ENCODE measurements around the gene UBL7.
"Not testable (repeated sequence)": the region's sequence is repeated elsewhere in the genome, so short reads cannot be mapped to it uniquely, and the experiment has no call there.

UBL7 gene, protein sequence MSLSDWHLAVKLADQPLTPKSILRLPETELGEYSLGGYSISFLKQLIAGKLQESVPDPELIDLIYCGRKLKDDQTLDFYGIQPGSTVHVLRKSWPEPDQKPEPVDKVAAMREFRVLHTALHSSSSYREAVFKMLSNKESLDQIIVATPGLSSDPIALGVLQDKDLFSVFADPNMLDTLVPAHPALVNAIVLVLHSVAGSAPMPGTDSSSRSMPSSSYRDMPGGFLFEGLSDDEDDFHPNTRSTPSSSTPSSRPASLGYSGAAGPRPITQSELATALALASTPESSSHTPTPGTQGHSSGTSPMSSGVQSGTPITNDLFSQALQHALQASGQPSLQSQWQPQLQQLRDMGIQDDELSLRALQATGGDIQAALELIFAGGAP

DNA sequence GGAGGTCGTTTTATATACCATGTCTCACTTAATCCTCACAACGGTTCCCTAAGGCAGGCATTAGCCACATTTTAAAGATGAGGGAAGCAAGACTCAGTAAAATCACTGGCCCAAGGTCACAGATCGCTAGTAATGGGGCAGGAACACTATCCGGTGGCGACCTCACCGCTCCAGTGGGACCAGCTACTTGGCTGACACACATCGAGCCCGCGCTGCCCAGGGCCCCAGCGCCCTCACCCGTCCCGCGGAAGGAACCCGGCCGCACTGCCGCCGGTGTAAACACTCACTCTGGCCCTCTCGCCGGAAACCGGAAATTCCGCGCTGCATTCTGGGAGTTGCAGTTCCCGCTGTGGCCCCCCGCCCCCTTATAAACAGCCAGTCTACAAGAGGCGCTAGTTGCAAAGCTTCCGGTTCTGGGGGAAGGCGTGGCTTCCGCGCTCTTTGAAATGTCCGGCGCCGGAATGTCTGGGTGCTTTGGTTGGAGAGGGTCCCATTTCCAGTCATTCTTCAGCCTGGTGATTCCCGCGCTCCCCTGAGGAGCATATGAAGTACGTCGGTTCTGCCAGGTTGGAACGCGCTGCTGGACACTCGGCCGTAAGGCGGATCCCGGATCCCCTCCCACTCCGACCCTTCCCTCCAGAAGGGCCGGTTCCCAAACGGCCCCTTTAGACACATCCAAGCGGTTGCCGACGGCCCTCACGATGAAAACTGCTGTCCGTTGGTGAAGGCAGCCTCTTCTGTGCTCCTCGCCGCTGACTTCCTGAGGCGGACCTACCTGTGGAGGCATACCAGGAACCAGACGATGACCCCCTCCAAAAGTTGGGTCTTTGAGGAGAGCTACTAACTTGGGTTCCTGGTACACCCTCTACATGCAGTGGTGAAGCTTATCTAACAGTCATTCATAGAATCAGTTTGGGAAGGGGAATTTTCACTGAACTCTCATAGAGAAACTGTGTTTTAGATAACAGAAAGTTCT is at the start of gene UBL7:
UBL7 (minus strand) TSS at position 290 of the 976 bp plus-strand sequence. CDS start 2,293 bp downstream, outside the sequence.
- DNase-seq (ENCODE audit: low read depth), result peak; percentile 95

DNA sequence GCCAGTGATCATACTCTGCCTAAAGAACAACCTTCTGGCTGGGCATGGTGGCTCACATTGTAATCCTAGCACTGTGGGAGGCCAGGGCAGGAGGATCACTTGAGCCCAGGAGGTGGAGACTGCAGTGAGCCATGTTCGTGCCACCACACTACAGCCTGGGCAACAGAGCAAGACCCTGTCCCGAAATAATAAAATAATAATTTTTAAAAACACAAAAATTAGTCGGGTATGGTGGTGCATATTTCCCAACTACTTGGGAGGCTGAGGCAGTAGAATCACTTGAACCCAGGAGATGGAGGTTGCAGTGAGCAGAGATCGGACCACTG is 45.5 kb upstream of the UBL7 start:
- no peak for DNase-seq (ENCODE audit: low read depth)

DNA sequence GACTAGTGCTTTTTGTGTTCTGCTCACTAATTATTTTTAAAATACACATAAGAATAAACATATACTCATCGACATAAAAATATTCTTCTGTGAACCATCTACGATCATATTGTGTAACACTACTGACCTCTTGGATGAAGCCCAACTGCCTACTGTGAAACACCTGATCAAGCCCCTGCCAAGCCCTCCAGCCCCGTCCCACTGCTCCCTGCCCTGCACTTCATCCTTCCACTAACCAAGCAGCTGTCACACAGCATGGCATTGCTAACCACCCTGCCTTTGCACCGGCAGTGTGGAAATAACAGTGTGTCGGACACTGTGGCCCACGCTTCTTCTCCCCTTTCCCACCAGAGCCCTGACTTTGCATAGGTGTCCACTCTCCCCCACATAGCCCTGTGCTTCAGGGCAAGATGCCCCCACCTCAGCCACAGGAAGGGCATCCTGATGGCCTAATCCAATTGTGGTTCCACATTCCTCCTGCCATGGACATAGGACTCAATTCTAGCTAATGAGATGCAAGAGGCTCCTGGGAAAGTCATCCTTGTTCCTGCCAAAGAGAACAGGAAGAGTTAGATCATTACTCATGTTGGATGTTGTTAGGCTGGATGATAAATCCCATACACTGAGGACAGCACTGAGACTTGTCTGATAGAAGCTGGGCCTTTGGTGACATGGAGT is 45.0 kb upstream of the UBL7 start:
- no peak for DNase-seq (ENCODE audit: low read depth)

GRCh38 chr15:74504836-74505235 is 43.9 kb upstream of the UBL7 start:
- no peak for DNase-seq (ENCODE audit: low read depth)

DNA sequence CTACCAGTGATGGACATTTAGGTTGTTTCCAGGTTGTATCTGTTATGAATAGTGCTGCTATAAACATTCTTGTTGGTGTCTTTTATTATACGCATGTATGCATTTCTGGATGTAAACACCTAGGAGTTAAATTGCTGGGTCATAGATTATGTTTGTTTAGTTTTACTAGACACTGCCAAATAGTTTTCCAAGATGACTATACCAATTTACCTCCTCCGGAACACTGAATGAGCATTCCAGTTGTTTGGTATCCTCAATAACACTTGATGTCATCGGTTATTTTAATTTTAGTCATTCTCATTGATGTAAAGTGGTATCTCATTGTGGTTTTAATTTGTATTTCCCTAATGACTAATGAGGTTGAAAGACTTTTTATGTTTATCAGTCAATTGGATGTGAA is 43.5 kb upstream of the UBL7 start:
- DNase-seq (ENCODE audit: low read depth), result peak; percentile 36

DNA sequence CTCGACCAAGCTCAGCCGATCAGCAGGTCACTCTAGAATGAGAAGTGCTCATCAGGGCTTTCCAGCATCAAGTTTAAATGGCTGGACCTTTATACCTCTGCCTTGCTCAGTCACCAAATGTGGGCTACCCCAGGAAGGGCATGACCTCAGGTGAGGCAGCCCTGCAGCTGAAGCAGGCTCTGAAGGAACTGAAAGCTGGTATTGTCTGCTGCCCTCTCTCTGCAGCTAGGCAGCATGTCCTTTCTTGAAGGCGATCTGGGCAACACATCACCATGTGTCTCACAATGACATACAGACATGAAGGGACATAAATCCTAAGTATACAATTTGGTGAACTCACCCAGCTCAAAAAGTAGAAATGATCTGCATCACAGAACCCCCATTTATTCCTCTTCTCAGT is 41.3 kb upstream of the UBL7 start:
- no peak for DNase-seq (ENCODE audit: low read depth)

DNA sequence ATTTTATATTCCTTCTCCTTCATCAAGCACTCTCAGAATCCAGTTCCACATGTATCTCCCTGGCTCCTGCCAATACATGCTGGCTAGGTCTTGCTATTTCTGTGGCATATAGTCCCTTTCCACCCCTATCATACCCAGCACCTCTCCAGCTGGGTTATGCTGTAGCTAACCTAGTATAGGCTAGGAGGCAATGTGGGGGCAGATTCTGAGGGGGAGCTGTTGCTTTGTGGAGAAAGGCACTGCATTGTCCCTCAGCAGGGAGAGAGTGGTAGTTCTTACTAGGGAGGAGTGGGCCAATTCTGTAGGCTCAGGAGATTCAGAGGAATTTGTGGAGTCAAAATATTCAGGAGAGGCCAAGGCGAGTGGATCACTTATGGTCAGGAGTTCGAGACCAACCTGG is 39.4 kb upstream of the UBL7 start:
- no peak for DNase-seq (ENCODE audit: low read depth)

DNA sequence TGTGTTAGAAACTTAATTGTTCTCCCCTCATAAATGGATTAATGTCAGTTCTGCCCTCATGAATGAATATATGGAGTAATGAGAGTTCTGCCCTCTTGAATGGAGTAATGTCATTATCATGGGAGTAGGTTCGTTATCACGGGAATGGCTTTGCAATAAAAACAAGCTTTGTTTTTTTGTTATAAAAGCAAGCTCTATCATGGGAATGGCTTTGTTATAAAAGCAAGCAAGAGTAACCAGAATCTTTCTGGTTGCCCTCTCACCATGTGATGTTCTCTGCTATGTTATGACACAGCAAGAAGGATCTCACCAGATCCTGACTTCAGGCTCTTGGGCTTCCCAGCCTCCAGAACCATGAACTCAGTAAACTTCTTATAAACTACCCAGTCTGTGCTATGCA is 38.4 kb upstream of the UBL7 start:
- no peak for DNase-seq (ENCODE audit: low read depth)

DNA sequence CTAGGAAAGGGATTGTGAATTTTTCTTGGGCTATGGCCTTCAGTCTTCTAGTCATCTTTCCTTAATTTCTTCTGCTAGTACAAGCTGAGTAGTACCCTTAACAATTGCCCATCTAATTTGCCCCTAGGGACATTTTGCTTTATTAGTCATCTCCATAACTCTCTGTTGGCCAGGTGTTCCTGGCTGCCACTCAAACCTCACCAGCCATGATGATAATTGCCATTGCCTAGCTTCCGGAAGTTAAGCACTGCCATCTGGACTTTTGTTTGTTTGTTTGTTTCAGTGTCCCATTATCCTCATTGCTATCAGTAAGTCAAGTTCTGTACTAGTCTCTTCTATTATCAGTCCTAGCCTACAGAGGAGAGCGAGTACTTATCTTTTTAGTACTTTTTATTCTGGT is 36.6 kb upstream of the UBL7 start:
- DNase-seq (ENCODE audit: low read depth), result no peak

DNA sequence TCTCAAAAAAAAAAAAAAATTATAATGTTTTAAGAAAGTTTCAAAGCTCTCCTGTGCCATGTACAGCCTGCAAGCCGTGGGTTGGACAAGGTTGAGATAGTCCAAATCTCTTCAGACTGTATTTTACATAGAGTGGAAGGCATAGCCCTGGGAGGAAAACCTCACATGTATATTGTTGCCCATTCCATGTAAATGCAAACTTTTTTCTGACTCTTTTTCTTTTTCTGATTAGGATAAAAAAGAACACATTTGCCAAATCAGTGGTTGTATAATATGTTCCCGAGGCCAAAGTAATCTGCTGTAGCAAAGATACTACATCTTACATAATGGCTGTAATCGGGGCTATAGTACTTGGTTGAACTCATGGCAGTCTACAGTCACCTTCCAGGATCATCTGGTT is 35.7 kb upstream of the UBL7 start:
- DNase-seq (ENCODE audit: low read depth), result no peak

DNA sequence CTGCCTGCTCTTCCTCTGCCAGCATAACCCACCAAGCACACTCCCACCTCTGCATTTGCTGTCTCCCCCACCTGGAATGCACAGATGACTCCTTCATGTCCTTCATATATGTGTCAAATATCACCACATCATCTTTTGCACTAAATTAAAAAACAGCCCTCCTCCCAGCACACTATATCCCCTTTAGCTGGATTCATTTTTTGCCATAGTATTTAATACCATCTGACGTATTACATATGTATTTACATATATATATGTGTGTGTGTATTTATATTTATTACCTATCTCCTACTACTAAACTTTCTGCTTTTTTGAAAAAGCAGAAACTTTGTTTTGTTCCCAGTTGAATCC is 29.4 kb upstream of the UBL7 start:
- no peak for DNase-seq (ENCODE audit: low read depth)

DNA sequence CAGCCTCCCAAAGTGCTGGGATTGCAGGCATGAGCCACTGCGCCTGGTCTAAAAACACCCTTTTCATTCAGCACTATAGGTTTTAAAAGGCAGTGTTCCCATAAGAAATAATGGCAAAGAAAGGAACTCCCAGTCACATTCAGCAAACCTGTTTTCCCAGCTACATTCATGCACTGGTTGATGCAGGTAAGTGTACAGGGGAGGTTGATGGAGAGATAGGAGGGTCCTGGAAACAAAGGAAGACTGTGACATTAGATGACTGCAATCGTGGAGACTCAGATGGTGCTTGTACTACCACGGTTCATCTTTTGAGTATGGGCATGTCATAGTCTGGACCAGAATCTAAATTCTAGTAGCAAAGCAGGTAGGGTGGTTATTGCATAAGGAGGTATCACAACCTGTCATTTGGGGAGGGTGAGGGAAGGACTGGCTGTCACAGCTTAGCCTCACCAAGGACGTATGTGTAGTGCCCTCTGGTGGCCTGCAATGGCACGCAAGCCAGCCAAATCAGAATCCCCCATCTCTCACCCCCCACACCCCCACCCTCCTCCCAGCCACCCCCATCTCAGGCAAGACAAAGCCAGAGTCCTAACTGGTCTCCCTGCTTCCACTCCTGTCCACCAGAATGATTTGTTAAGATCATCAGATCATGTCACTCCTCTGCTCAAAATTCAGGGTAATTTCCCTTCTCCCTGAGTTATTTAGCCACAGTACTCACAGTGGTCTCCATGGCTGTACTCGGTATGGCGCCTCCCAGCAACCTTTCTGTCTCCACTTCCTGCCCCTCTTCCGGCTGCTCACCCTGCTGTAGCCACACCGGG is 28.8 kb upstream of the UBL7 start:
- DNase-seq (ENCODE audit: low read depth), result peak; percentile 20

GRCh38 chr15:74488776-74489175 is 27.8 kb upstream of the UBL7 start:
- DNase-seq (ENCODE audit: low read depth), result peak; percentile 19

GRCh38 chr15:74482661-74483060 is 21.7 kb upstream of the UBL7 start:
- DNase-seq (ENCODE audit: low read depth), result no peak

DNA sequence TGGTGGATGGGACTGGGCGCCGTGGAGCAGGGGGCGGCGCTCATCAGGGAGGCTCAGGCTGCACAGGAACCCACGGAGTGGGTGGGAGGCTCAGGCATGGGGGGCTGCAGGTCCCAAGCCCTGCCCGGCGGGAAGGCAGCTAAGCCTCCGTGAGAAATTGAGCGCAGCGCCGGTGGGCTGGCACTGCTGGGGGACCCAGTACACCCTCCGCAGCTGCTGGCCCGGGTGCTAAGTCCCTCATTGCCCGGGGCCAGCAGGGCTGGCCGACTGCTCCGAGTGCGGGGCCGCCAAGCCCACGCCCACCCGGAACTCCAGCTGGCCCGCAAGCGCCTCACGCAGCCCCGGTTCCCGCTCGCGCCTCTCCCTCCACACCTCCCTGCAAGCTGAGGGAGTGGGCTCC is 19.4 kb upstream of the UBL7 start:
- not testable (repeated sequence) for DNase-seq (ENCODE audit: low read depth)

DNA sequence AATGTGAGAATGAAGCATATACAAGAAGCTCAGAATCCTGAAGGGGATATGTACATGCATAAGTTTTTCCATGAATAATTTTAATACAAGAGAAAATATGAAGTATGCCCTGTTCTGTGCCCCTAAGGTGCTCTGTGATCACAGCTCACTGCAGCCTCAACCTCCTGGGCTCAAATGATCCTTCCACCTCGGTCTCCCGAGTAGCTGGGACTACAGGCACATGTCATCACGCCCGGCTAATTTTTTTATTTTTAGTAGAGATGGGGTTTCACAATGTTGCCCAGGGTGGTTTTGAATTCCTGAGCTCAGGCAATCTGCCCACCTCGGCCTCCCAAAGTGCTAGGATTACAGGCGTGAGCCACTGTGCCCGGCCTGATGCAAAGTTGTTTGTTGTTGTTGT is 10.7 kb upstream of the UBL7 start:
- DNase-seq (ENCODE audit: low read depth), result not testable (repeated sequence)

DNA sequence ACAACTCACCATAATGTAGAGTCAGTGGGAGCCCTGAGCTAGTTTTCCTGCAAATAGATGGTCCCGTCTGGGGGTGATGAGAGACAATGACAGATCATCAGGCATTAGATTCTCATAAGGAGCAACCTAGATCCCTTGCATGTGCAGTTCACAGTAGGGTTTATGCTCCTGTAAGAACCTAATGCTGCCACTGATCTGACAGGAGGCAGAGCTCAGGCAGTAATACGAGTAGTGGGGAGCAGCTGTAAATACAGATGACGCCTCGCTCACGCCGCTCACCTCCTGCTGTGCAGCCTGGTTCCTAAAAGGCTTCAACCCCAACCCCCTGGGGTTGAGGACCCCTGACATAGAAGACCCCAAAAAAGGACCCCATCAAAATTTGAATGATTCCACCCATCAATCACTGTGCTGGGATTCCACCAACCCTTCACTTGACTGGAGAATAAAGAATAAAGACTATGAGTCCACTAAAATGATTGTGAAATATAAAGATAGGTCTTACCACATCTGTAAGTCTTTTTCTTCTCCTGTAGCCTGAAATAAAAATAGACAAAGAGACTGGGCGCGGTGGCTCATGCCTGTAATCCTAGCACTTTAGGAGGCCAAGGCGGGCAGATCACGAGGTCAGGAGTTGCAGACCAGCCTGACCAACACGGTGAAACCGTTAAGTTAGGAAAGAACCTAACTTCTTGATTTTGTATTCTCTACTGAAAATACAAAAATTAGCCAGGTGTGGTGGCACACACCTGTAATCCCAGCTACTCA is 9.9 kb upstream of the UBL7 start:
- DNase-seq (ENCODE audit: low read depth), result no peak

- DNase-seq (ENCODE audit: low read depth), result no peak
Observed at GRCh38 chr15:74468341-74469032, 7.5 kb upstream of the UBL7 start.

DNA sequence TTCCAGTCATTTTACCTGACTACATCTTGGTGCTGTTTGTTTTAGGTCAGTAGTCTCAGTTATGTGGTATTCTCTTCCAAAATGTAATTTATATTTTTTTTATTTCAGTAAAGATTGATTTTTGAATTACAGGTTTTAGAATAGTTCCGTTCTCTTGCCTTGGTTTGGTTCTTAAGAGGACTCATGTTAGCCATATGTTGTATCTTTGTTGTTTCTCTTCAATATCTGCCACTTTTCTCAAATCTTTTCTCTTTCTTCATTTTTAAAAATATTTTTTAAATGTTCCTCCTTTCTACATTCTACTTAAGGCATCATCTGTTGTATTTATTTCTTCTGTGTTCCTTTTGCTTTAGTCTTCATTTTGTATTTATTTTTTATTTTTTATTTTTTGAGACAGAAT is 5.6 kb upstream of the UBL7 start:
- no peak for DNase-seq (ENCODE audit: low read depth)

GRCh38 chr15:74464897-74465296 is 3.9 kb upstream of the UBL7 start:
- no peak for DNase-seq (ENCODE audit: low read depth)

- no peak for DNase-seq (ENCODE audit: low read depth)
Observed at GRCh38 chr15:74464216-74464615, 3.3 kb upstream of the UBL7 start.

All from amniotic epithelial cell (primary cell).